Activated CD8-positive, alpha-beta memory T cell treated with anti-CD3 and anti-CD28 coated beads for 4 hours (primary cell): ENCODE measurements around the gene UMOD.
"Not testable (repeated sequence)": the region's sequence is repeated elsewhere in the genome, so short reads cannot be mapped to it uniquely, and the experiment has no call there.

Experiments
- DNase-seq, 2 donors: peaks; one replicate each; pipeline ENCODE4 v3.0.0-alpha.2; 2020; ENCODE audit warnings: low read depth in 2 of 2

UMOD gene

DNA sequence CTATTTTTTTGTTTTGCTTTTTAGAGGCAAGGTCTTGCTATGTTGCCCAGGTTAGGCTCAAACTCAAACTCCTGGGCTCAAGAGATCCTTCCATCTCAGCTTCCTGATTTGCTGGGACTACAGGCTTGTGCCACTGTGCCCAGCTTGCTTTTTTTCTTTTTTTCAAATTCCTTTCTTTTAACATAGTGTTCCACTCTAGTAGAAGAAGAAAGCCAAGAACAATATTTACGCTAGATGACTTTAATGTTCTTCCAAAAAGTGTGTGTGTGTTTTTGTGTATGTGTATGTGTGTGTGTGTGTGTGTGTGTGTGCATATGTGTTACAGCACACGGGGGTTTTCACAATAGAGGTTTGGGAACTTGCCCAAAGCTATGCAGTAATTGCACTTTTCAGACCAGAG is 10.7 kb upstream of the UMOD start:
- no peak for DNase-seq

DNA sequence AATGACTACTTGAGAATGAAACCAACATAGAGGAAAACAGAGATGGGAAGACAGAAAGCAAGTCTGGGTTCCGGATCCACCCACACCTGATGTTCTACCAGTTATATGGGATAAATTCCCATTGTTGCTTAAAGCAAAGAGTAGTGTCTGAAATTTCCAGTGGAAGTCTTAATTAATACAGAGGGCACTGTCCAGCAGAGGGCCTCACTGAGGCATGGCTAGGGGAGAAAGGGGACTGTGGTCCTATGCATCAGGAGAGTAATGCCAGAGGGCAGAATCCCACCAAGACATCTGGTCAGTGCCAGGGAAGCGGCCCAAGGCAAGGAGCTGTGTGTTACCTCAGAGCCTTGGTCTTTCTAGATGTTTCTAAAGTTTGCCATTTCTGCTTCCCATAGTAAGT is 7.5 kb upstream of the UMOD start:
- DNase-seq, result no peak

DNA sequence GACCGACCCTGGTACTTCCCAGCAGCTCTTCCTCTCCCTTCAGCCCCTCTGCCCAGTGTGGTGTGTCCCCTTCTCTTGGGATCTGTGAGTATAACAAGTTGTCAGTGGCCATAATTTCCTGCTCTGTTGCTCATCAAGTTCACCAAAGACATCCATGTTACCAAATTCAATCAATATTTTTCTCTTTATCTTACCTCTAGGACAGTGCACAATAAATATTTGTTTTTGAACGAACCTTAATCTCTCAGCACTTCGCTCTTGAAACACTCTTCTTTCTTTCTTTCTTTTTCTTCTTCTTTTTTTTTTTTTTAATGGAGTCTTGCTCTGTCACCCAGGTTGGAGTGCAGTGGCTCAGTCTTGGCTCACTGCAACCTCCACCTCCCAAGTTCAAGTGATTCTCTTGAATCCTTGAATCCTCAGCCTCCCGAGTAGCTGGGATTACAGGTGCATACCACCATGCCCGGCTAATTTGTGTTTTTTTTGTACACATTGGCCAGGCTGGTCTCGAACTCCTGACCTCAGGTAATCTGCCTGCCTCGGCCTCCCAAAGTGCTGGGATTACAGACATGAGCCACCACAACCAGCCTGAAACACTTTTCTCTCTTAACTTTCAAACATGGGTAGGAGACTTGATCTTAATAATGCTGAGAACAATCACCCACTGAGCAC is 2.7 kb upstream of the UMOD start:
- DNase-seq, result no peak

DNA sequence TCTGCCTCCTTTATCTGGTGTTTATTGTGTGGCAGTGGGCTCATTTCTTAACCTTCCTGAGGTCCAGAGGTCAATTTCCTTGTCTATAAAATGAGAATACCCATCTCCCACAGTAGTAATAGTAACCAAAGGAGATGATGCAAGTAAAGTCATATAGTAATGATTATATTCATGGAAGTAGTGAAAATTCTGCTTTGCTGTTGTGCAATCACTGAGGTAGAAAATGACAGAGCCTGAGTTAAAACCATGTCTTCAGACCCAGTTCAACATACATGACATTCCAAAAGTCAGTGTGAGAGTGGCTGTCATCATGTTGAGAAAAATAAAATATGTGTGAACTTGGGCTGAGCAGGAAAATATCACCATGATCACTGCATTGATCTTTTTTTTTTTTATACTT is 864 bp upstream of the UMOD start:
- no peak for DNase-seq

DNA sequence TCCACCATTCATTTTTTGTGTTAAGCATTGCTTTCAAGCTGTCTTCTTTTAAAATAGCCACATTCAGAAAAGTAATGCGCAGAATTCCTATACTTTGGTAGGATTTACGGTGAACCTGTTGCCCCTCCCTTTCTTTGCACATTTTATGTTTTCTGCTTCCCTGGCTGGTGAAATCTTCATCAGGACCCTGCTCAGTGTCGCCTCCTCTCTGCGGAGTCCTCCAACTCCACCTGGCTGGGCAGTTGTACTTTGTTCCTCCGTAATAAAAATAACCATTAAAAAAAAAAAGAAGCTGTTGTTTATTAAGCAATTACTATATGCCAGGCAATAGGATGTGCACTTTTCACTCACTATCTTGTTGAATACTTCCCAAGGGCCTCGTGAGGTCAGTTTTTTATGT is 2.9 kb downstream of the UMOD start:
- no peak for DNase-seq

DNA sequence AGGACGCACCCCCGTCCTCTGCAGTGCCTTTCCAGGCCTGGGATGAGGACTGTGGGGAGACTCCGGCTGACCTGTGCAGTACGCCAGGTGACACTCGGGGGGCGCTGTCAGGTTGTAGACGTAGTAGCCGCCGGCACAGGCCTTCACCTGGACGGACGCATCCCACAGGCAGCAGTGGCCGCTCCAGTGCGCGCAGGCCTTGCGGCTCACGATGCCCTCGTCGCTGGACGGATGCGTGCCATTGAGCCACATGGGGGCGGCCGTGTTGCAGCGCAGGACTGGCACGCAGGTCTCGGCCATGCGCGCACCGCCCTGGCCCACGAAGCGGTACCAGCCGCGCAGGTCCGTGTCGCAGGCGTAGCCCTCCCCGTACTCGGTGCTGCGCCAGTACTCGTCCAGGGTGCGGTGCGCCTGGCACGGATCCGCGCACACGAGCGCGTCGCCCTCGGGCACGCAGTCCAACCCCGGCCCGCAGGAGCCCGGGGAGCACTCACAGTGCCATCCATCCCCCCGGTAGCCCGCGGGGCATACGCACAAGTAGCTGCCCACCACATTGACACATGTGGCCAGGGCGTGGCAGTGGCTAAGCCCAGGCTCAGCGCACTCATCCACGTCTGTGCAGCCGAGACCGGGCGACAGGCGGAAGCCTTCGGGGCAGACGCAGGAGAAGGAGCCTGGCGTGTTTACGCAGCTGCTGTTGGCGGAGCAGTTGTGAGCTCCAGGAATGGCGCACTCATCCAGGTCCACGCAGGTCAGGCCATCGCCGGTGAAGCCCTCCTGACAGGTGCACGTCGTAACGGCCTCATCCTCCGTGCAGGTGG is 3.9 kb downstream of the UMOD start:
- DNase-seq, result no peak

DNA sequence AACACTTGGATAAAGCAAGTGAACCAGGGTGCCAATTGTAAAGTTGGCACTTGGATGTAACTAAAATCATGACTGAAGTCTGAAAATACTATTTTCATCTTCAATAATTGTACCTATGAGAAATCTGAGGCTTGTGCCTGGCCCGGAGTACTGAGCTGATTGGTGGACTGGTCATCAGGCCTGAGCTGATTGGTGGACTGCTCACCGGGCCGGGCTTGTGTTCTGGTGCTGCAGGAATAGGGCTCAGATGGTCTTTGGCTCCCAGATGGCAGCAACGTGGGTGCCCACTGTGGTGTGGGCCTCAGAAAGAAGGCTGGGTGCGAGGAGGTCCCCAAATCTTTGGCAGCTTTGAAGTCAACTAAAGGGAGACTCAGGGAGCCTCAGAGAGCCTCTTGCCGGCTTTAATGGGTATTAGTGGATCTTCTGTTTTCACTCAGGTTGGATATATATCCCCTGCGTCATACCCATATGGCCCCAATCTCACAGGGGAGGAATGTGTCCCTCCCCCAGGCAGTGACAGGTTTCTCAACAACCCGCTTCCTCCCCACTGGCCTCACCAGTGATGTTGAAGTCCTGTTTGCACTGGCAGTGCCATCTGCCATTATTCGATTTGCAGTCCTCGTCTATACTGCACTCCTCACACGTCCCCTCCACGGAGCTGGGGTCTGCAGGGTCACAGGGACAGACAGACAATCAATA is 4.7 kb downstream of the UMOD start:
- no peak for DNase-seq

DNA sequence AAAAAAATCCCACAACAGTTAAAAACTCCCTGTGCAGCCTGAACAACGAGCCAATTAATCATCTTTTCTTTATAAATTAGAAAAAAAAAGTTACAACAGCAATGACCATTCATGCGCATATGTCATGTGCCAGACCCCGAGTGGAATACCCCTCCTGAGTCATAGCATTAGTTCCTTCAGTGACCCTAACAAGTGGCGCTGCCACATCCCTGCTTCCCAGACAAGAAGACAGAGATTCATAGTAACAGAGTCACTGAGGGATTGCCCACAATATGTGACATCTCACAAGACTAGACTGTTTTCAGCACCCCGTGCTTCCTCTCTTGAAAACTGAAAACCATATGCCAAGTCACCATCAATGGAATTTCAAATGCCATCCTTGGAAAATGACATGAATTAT is 7.9 kb downstream of the UMOD start:
- DNase-seq, result no peak

DNA sequence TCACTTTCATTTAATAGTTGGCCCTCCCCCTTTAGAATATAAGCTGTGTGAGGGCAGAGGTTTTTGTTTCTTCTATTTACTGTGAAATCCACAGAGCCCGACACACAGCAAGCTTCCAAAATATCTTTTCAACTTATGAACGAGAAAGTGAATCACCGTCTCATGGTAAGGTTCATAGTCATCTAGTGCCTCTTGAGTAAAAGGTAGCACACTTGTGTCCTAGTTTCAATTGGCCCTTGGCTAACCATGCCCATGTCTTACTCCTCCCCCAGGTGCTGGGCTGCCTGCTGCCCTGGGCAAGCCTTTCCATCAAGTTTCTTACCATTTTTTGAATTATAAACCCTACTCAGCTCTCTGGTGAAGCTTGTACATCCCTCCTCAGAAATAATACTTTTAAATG is 12.8 kb downstream of the UMOD start:
- DNase-seq, result no peak

DNA sequence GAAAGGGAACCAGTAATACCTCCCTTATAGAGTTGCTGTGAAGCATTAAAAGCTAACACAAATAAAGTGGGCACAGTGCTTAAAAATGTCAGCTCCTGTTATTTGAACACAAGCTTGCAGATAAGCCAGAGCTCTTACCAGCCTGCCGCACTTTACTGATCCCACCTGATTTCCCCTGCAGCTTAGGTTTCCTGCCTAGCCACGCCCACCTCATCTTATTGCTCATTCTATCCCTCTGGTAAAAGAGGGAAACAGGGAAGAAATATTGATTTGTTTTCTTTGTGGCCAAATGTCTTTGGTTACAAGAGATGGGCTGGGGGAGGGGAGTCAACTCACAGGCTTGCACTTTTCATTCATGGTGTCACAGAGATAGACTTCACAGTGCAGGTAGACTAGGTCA is 15.6 kb downstream of the UMOD start:
- DNase-seq, result no peak

DNA sequence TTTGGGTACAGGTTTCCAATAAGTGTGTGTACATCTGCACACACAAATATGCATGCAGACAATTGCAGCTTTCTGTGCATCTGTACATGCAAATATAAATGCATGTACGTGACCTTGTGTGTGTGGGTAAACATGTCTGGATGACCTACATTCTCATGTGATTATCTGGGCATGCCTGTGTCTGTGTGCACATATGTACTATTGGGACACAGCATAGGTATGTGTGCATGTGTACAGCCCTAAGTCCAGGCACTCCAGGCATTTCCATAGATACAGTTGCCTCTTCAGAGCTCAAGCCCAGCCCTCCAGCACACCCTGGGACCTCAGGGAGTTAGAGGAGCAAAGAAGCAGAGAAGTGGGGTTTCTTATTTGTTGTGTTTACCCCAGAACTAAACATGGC is 18.1 kb downstream of the UMOD start:
- no peak for DNase-seq

DNA sequence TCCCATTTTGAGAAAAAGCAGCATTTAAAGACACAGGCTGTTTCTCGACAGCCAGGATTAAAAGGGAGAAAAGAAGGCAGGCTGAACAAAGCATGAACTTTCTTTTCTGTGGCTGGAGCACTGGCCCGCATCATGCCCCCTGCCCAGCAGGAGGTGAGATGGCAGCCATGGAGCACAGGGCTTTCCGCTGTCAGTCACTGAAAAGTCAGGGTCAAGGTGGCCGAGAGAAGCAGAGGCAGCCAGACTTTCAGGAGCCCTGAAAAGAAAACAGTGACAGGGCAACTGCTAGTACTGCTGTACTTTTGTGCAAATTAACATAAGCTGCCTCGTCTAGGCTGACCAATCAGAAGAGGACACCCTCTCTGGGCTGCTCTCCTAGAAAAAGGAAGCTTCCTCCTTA is 19.4 kb downstream of the UMOD start:
- no peak for DNase-seq

DNA sequence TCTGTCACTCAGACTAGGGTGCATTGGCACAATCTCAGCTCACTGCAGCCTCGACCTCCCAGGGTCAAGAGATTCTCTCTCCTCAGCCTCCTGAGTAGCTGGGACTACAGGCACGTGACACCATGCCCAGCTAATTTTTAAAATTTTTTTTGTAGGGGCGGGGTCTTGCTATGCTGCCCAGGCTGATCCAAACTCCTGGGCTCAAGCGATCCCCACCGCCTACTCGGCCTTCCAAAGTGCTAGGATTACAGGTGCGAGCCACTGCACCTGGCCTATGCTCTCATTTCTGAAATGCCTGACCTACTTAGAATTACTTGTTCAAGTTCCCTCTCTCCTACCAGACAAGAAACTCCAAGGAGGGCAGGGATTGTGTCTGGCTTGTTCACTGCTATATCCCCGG is 20.1 kb downstream of the UMOD start:
- no peak for DNase-seq

DNA sequence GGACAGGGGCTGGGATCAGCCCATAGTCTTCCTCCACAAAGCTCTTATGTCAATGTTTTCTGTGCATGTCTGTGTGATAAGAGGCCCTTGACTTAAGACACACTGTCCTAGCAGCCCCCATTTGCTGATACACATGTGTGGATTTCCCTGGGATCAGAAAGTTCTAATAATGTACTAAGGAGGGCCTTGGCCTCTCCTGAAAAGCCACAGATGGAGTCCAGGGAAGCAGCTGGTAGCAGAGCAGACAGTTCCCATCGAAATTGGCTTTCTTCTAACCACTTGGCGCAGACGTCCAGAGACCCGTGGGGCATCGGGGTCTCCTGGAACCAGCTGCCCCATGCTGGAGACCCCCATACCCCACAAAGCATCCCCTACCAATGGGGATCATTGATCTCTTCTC is 20.9 kb downstream of the UMOD start:
- DNase-seq, result no peak

DNA sequence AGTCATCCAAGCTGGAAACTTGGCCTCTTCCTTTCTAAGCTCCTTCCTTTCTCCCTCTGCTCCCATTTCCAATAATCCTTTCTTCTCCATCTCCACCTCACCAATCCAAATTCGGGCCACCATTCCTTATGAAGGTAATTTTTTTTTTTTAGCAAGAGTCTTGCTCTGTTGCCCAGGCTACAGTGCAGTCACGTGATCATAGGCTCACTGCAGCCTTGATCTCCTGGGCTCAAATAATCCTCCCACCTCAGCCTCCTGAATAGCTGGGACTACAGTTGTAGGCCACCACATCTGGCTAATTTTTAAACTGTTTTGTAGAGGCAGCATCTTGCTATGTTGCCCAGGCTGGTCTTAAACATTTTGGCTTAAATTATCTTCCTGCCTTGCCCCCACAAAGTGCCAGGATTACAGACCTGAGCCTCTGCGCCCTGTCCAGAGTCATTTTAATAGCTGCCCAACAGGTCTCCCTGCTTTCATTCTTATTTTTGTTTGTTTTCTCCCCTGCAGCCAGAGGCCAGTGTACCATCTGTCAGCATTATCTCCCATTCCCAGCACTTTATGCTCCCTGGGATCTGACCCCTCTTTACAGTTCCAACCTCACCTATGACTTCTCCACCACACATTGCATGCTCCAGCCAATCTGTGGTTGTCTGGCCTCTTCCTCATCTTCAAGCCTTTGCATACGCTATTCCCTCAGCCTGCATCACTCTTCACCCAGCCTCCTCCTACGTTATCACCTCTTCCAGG is 22.9 kb downstream of the UMOD start:
- DNase-seq, result no peak

DNA sequence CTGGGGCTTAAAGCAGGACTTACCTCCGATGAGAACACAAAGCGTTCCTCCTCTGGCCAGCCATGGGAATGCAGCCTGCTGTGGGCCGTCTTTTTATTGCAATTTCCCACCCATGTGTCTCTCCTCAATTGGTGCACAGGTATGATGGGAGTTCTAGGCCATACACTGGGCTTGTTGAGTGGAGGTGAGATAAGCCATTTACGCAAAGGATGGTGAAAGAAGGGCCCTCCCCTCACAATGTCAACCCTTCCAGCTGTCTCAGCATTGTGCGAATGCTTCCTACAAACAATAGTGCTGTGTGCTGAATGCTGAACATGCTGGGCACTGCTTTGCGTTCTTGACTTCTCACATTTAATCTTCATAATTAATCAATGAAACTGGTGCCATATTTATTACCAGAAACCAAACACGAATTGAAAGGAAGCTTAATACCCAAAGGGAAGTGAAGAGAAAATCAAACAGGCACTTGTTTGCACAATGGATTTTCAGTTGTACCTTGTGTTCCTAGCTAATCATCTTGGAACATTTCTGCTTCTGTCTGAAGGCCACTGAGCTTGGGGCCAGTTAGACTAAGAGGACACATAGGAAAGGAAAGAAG is 25.0 kb downstream of the UMOD start, which contains the start of gene GP2:
TSS of gene GP2 (minus strand) at position 70 of the 598 bp plus-strand sequence. CDS start 1,082 bp downstream, outside the sequence.
- DNase-seq, result no peak

DNA sequence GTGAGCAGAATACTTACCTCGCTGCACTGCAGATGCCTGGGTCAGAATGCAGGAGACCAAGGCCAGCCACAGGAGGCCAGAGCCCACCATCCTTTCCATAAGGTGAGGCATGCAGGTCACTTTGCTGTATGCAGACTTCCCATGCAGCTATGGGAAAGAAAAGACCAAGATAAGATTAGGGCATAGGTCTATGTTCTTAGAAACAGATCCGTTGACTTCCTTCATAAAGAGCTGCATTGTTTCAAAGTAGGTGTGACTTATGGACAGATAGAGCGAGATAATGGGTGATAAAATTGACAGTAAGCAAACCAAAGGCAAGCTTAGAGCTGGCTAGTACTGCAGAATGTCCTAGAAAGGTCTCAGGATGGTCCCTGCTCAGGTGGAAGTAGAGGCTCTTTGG is 26.2 kb downstream of the UMOD start:
- no peak for DNase-seq

DNA sequence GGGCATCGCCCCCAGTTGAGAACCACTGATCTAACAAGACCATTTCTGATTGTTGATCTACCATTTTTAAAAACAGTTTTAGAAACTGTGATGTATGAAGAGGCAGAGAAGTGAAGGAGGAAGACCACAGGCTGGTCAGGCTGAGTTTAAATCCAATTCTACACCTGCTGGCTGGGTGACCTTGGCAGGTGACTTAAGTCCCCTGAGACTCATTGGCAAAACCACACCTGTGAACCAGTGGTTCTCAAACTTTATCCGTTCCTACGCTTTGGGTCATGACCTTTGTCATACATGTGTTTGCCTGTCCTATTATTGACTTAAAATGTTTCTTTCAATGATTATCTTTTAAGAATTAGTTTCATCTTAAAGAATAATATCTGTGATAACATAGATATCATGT is 27.5 kb downstream of the UMOD start:
- no peak for DNase-seq

DNA sequence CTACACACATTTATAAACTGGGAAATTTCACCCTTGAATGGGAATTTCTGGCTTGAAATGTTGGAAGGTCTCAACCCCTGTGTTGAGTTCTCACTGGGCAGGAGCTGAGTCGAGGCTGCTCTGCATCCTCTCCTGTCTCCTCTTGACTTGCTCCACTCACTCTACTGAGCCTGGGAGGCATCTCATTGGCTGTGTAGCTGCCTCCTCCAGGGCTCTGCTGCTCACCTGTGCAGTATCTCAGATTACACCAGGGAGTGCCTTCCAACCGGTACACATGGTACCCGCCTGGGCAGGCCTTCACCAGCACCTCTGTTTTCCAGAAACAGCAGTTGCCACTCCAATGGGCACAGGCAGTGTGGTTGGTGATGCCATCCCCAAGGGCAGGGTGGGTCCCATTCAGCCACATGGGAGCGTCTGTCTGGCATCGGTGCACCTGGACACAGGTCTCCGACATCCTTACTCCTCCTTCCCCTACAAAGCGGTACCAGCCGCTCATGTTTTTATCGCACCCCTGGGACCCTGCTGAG is 28.9 kb downstream of the UMOD start:
- no peak for DNase-seq

DNA sequence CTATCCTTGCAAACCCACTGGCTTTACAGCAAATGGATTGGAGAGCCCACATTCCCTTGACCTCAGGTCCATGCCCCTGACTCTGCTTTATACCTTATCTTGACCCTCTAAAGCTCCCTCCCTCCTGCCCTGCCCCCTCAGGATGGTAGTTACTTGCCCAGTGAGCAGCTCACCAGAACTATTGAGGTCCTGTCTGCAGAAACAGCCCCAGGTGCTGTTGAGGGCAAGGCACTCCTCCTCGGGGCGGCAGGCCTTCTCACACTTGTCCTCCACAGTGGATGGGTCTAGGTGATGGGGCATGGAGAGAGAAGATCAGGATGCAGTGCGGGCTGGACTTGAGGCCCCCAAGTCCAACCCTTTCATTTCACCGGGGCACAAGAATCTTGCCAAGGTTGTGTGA is 29.8 kb downstream of the UMOD start:
- DNase-seq, result no peak

DNA sequence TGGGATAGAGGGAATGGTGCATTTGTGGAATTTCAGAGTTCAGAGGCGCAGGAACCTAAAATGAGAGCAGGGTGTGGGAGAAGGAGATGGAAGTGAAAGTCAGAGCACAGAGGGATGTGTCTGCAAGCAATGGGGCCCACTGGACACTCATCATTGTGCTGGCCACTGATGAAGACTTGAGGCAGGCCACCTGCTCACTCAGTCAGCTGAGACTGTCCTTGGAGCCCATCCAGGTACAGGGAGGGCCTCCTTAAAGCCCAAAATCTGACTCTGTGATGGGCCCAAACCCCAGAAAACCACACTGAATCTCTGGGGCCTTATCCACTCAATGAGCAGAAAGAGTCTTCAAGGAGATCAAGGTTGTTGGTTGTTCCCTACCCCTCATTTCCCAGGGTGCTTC is 30.8 kb downstream of the UMOD start:
- DNase-seq, result no peak

DNA sequence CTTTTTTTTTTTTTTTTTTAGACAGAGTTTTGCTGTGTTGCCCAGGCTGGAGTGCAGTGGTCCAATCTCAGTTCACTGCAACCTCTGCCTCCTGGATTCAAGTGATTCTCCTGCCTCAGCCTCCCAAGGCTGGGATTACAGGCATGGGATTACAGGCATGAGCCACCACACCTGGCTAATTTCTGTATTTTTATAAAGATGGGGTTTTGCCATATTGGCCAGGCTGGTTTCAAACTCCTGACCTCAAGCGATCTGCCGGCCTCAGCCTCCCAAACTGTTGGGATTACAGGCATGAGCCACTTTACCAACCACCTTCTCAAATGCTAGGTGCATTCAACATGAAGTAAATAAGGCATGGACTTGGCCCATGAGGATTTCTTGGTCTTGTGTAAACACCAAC is 31.5 kb downstream of the UMOD start:
- DNase-seq, result not testable (repeated sequence)
